Liver (tissue), 9 donors: Measurements from ENCODE around the gene CYP3A5. TPM values are rescaled to one million over a fixed set of nuclear protein-coding genes. Genes with fewer than 3 reads are reported as not detected.

ENCODE experiments used
- DNase-seq: peaks from one replicate; pipeline ENCODE4 v3.0.0-alpha.2; 2017; ENCODE audit warnings: low spot score
- H3K27ac ChIP-seq, 2 donors: one replicate each; pipeline ENCODE4 v1.7.0; 2013; ENCODE audit warnings: inconsistent platforms in 2 of 2, low read length in 2 of 2, control low read depth in 1 of 2, low read depth in 1 of 2, mild to moderate bottlenecking in 1 of 2
- H3K27me3 ChIP-seq, 4 donors: one replicate each; pipeline versions ENCODE4 v1.6.1 to v1.7.0; 2013; ENCODE audit warnings: low read length in 3 of 4, inconsistent platforms in 1 of 4, mild to moderate bottlenecking in 1 of 4, moderate library complexity in 1 of 4; ENCODE audit not compliant: control insufficient read depth in 4 of 4, insufficient read depth in 4 of 4
- H3K36me3 ChIP-seq, 4 donors: one replicate each; pipeline versions ENCODE4 v1.6.1 to v1.7.0; 2013; ENCODE audit warnings: low read length in 3 of 4, mild to moderate bottlenecking in 3 of 4, low read depth in 1 of 4, moderate library complexity in 1 of 4; ENCODE audit not compliant: control insufficient read depth in 4 of 4, insufficient read depth in 3 of 4
- H3K4me1 ChIP-seq, 4 donors: one replicate each; pipeline versions ENCODE4 v1.6.1 to v1.7.0; 2013; ENCODE audit warnings: low read length in 3 of 4, mild to moderate bottlenecking in 3 of 4, moderate library complexity in 1 of 4; ENCODE audit not compliant: control insufficient read depth in 4 of 4, insufficient read depth in 4 of 4
- H3K4me3 ChIP-seq, 3 donors: one replicate each; pipeline versions ENCODE4 v1.6.1 to v1.7.0; 2013; ENCODE audit warnings: low read length in 3 of 3, control low read depth in 1 of 3, low read depth in 1 of 3, mild to moderate bottlenecking in 1 of 3
- H3K9ac ChIP-seq, 2 donors: one replicate each; pipeline ENCODE4 v1.7.0; 2013; ENCODE audit warnings: low read length in 2 of 2, mild to moderate bottlenecking in 2 of 2, moderate library complexity in 2 of 2, control low read depth in 1 of 2, low read depth in 1 of 2
- H3K9me3 ChIP-seq, 4 donors: one replicate each; pipeline versions ENCODE4 v1.6.1 to v1.7.0; 2013; ENCODE audit warnings: low read length in 3 of 4; ENCODE audit not compliant: control insufficient read depth in 4 of 4
- ATF3 ChIP-seq: IDR thresholded peaks from 2 replicates; pipeline ENCODE4 v1.6.1; 2016; ENCODE audit warnings: antibody characterized with exemption
- CTCF ChIP-seq: fragments of 150-350 bp; IDR thresholded peaks from 2 replicates; pipeline ENCODE4 v1.5.1; 2017; ENCODE audit warnings: improper control_type of control experiment, low read depth, low read length; ENCODE audit not compliant: missing input control
- EGR1 ChIP-seq, 2 donors: IDR thresholded peaks; 2 replicates each; pipeline ENCODE4 v1.6.1; 2016 to 2018; ENCODE audit warnings: antibody characterized with exemption in 2 of 2, low read depth in 2 of 2
- FOXA1 ChIP-seq: IDR thresholded peaks from 2 replicates; pipeline ENCODE4 v1.6.1; 2016; ENCODE audit warnings: antibody characterized with exemption
- FOXA2 ChIP-seq: IDR thresholded peaks from 2 replicates; pipeline ENCODE4 v1.6.1; 2016; ENCODE audit warnings: antibody characterized with exemption
- GABPA ChIP-seq, 2 donors: IDR thresholded peaks in 1 of 2; conservative IDR thresholded peaks in 1 of 2; 2 replicates each; pipeline ENCODE4 v1.6.1; 2016; ENCODE audit warnings: antibody characterized with exemption in 2 of 2, mild to moderate bottlenecking in 1 of 2, moderate library complexity in 1 of 2
- HNF4A ChIP-seq, 2 donors: conservative IDR thresholded peaks; 2 replicates each; pipeline ENCODE4 v1.6.1; 2016; ENCODE audit warnings: antibody characterized with exemption in 2 of 2, mild to moderate bottlenecking in 2 of 2
- HNF4G ChIP-seq: IDR thresholded peaks from 2 replicates; pipeline ENCODE4 v1.6.1; 2016; ENCODE audit warnings: antibody characterized with exemption
- JUND ChIP-seq, 2 donors: IDR thresholded peaks; 2 replicates each; pipeline ENCODE4 v1.6.1; 2016; ENCODE audit warnings: antibody characterized with exemption in 2 of 2
- NR2F2 ChIP-seq: IDR thresholded peaks from 2 replicates; pipeline ENCODE4 v1.6.1; 2016; ENCODE audit warnings: antibody characterized with exemption
- RAD21 ChIP-seq, 2 donors: IDR thresholded peaks; 2 replicates each; pipeline ENCODE4 v1.6.1; 2016; ENCODE audit warnings: antibody characterized with exemption in 2 of 2, mild to moderate bottlenecking in 2 of 2
- REST ChIP-seq: IDR thresholded peaks from 2 replicates; pipeline ENCODE4 v1.6.1; 2016; ENCODE audit warnings: antibody characterized with exemption, mild to moderate bottlenecking
- RXRA ChIP-seq, 2 donors: IDR thresholded peaks; 2 replicates each; pipeline ENCODE4 v1.6.1; 2017 to 2018; ENCODE audit warnings: antibody characterized with exemption in 2 of 2, mild to moderate bottlenecking in 1 of 2
- SP1 ChIP-seq: IDR thresholded peaks from 2 replicates; pipeline ENCODE4 v1.6.1; 2018; ENCODE audit warnings: antibody characterized with exemption, mild to moderate bottlenecking
- WGBS: extraction: QIAGEN DNeasy Blood & Tissue Kit; methylation state at CpG from one replicate; pipeline ENCODE4 v1.1.7; 2013; 5-methylcytosine and 5-hydroxymethylcytosine counted together
- polyA plus RNA-seq, 2 donors: library from polyadenylated mRNA; stranded (reverse) in 1 of 2; unstranded in 1 of 2; fragments of 200-250 nt in 1 of 2; fragments of >200 nt in 1 of 2; fragmentation: Nextera tagmentation in 1 of 2; extraction: Ambion mirVana in 1 of 2; gene quantifications; one replicate each; pipeline versions ENCODE4 v1.2.1 to v1.2.3, GENCODE V29; 2013 to 2015
- total RNA-seq, 2 donors: library from RNA; depleted of rRNA; stranded (reverse); fragments of >200 nt; gene quantifications; one replicate each; pipeline ENCODE4 v1.2.3, GENCODE V29; 2014
- TF ChIP-seq, protein P1 (sequence below): IDR thresholded peaks from 2 replicates; pipeline ENCODE4 v1.6.1; 2016; ENCODE audit warnings: antibody characterized with exemption
- TF ChIP-seq, protein P2 (sequence below): IDR thresholded peaks from 2 replicates; pipeline ENCODE4 v1.6.1; 2016; ENCODE audit warnings: antibody characterized with exemption
- donor health status: healthy.
- donor health status: healthy.
- donor health status: healthy.
- donor health status: healthy.
- donor health status: healthy.

CYP3A5 gene
- total and polyA plus RNA-seq, 4 donors = 21.9 to 1,413 (median 717) TPM

GRCh38 chr7:99607548-99607947 is 72.2 kb downstream of the CYP3A5 start:
- H3K9me3 ChIP-seq = no peaks in the 10 kb centered on the region
- DNase-seq = no peak
- H3K36me3 ChIP-seq = no peaks in the 10 kb centered on the region
- no peak overlapping the region for H3K27ac ChIP-seq
- H3K9ac ChIP-seq = no peak overlapping the region
- no peak overlapping the region for H3K4me3 ChIP-seq
- H3K27me3 ChIP-seq = no peaks in the 10 kb centered on the region
- no peaks in the 10 kb centered on the region for H3K4me1 ChIP-seq
- TF ChIP-seq HNF4G = no peak
- WGBS = 83% methylated on average over 9 of the region's 9 CpGs

DNA sequence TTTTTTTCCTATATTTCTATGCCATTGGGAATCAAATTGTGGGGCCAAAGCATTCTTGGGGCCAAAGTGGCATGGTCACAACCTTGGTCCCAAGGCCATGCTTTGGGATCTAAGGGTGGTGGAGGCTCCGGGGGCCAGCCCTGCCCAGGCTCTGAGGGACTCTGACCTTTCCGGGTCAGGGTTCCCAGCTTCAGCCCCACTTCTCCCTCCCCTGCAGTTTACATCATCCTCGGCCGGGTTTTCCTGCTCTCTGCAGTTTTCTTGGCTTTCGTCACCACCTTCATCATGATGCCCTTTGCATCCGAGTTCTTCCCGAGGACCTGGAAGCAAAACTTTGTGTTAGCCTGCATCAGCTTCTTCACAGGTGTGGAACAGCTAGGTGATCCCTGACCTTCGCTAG is 73.3 kb downstream of the CYP3A5 start:
- no peak overlapping the region for H3K9ac ChIP-seq
- TF ChIP-seq EGR1 (IDR thresholded peaks at IDR 0.05; ENCODE audit: low read depth in 2 of 2) = no peak
- no peak for TF ChIP-seq REST
- TF ChIP-seq FOXA1 = no peak
- TF ChIP-seq HNF4A (conservative IDR thresholded peaks at IDR 0.05) = no peak
- TF ChIP-seq NR2F2 = no peak
- no peak for TF ChIP-seq RXRA (IDR thresholded peaks at IDR 0.05)
- TF ChIP-seq, protein P1, sequence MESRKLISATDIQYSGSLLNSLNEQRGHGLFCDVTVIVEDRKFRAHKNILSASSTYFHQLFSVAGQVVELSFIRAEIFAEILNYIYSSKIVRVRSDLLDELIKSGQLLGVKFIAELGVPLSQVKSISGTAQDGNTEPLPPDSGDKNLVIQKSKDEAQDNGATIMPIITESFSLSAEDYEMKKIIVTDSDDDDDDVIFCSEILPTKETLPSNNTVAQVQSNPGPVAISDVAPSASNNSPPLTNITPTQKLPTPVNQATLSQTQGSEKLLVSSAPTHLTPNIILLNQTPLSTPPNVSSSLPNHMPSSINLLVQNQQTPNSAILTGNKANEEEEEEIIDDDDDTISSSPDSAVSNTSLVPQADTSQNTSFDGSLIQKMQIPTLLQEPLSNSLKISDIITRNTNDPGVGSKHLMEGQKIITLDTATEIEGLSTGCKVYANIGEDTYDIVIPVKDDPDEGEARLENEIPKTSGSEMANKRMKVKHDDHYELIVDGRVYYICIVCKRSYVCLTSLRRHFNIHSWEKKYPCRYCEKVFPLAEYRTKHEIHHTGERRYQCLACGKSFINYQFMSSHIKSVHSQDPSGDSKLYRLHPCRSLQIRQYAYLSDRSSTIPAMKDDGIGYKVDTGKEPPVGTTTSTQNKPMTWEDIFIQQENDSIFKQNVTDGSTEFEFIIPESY = no peak
- no peak for TF ChIP-seq CTCF
- no peak for TF ChIP-seq FOXA2
- TF ChIP-seq GABPA (IDR thresholded peaks at IDR 0.05 in 1 of 2, conservative IDR thresholded peaks at IDR 0.05 in 1 of 2) = no peak
- TF ChIP-seq SP1 = no peak
- TF ChIP-seq RAD21 (IDR thresholded peaks at IDR 0.05) = no peak
- TF ChIP-seq, protein P2, sequence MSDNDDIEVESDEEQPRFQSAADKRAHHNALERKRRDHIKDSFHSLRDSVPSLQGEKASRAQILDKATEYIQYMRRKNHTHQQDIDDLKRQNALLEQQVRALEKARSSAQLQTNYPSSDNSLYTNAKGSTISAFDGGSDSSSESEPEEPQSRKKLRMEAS = no peak
- no peak for TF ChIP-seq JUND (IDR thresholded peaks at IDR 0.05)
- no peak for TF ChIP-seq HNF4G
- TF ChIP-seq ATF3 = no peak
- H3K4me3 ChIP-seq = no peak overlapping the region
- no peak overlapping the region for H3K27ac ChIP-seq
- no peak for DNase-seq
- 70% methylated on average over 8 of the region's 8 CpGs for WGBS
- no peaks in the 10 kb centered on the region for H3K27me3 ChIP-seq
- no peaks in the 10 kb centered on the region for H3K9me3 ChIP-seq
- H3K36me3 ChIP-seq = no peaks in the 10 kb centered on the region
- H3K4me1 ChIP-seq = no peaks in the 10 kb centered on the region
